SH-SY5Y (cell line): ENCODE measurements around the gene TET2.

ENCODE experiments used
- GATA2 ChIP-seq: IDR thresholded peaks from 2 replicates; pipeline ENCODE4 v1.6.1; 2011; ENCODE audit warnings: mild to moderate bottlenecking, low read depth, low read length
- GATA3 ChIP-seq: IDR thresholded peaks from 2 replicates; pipeline ENCODE4 v1.6.1; 2011; ENCODE audit warnings: low read depth, mild to moderate bottlenecking, low read length, moderate library complexity

- no peak for TF ChIP-seq GATA2
- no peak for TF ChIP-seq GATA3
These were observed 46.9 kb downstream of the TET2 start for GRCh38 chr4:105193536-105193935.
